ENCODE measurements around the gene CRLF1.

The CRLF1 gene

DNA sequence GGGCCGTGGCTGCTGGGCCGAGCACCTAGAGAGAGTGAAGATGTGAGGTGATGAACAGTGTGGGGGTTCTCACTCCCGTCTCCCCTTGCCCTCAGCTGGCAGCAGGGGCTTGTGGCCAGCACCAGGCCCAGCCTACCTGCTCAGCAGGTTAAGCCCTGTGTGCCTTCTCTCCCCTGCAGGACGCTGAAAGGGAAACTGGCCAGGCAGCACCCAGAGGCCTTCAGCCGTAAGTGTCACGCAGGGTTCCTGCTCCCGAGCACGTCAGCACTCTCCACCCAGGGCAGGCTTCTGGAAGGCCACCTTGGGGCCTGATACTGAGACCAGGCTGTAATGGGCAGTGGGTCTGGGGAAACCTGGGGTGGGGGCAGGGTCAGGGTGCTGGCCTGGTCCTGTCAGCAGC, 39.6 kb downstream of the CRLF1 start:
- Histone ChIP-seq H4K20me1 (ENCODE audit: insufficient read depth, low read length) (peaks cover under 1% of the 10 kb centered on the region; the same call in 1 of the 2 replicates), H3K9me3 (ENCODE audit: insufficient read depth, low read length, severe bottlenecking) (no peaks in the 10 kb centered on the region), H3K79me2 (ENCODE audit: insufficient read depth, low read length) (peaks cover 3% of the 10 kb centered on the region), H3K4me2 (ENCODE audit: insufficient read depth, low read length) (no peak overlapping the region), H3K9ac (ENCODE audit: low read depth, low read length) (no peak overlapping the region), H3K27me3 (ENCODE audit: insufficient read depth, low read length, poor library complexity) (no peaks in the 10 kb centered on the region), H3K36me3 (ENCODE audit: insufficient read depth, low read length) (peaks cover 77% of the 10 kb centered on the region), H3K4me1 (ENCODE audit: insufficient read depth, low read length) (peaks cover 9% of the 10 kb centered on the region), H2AFZ (ENCODE audit: low read depth, low read length) (no peak overlapping the region), H3K4me3 (ENCODE audit: low read depth in 1 of 2, low read length in 2 of 2) (no peak overlapping the region), H3K27ac (ENCODE audit: low read length) (no peak overlapping the region)
- ATAC-seq (ENCODE audit: insufficient read depth, low read depth) (no peak), DNase-seq (no peak)
- TF ChIP-seq, protein P1, sequence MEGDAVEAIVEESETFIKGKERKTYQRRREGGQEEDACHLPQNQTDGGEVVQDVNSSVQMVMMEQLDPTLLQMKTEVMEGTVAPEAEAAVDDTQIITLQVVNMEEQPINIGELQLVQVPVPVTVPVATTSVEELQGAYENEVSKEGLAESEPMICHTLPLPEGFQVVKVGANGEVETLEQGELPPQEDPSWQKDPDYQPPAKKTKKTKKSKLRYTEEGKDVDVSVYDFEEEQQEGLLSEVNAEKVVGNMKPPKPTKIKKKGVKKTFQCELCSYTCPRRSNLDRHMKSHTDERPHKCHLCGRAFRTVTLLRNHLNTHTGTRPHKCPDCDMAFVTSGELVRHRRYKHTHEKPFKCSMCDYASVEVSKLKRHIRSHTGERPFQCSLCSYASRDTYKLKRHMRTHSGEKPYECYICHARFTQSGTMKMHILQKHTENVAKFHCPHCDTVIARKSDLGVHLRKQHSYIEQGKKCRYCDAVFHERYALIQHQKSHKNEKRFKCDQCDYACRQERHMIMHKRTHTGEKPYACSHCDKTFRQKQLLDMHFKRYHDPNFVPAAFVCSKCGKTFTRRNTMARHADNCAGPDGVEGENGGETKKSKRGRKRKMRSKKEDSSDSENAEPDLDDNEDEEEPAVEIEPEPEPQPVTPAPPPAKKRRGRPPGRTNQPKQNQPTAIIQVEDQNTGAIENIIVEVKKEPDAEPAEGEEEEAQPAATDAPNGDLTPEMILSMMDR (IDR thresholded peaks at IDR 0.05; ENCODE audit: borderline replicate concordance, extremely low read depth, low read length, poor library complexity, severe bottlenecking) = no peak

- no peak overlapping the region for H3K27ac ChIP-seq (ENCODE audit: low read length)
- no peak overlapping the region for H3K4me2 ChIP-seq (ENCODE audit: insufficient read depth, low read length)
- H2AFZ ChIP-seq (ENCODE audit: low read depth, low read length) = no peak overlapping the region
- H3K9me3 ChIP-seq (ENCODE audit: insufficient read depth, low read length, severe bottlenecking) = no peaks in the 10 kb centered on the region
- peaks cover 39% of the 10 kb centered on the region for H3K79me2 ChIP-seq (ENCODE audit: insufficient read depth, low read length)
- H3K27me3 ChIP-seq (ENCODE audit: insufficient read depth, low read length, poor library complexity) = no peaks in the 10 kb centered on the region
- no peak overlapping the region for H3K4me3 ChIP-seq (ENCODE audit: low read depth in 1 of 2, low read length in 2 of 2)
- H4K20me1 ChIP-seq (ENCODE audit: insufficient read depth, low read length) = 0 out of 2 replicates have a peak, but pooled peaks cover 6% of the 10 kb centered on the region
- no peak for TF ChIP-seq EZH2 (IDR thresholded peaks at IDR 0.05; ENCODE audit: borderline replicate concordance, low read depth, low read length, severe bottlenecking)
- TF ChIP-seq, protein P1 (IDR thresholded peaks at IDR 0.05; ENCODE audit: borderline replicate concordance, extremely low read depth, low read length, poor library complexity, severe bottlenecking) = no peak
- ATAC-seq (ENCODE audit: insufficient read depth, low read depth) (no peak), DNase-seq (no peak)
- peaks cover 66% of the 10 kb centered on the region for H3K36me3 ChIP-seq (ENCODE audit: insufficient read depth, low read length)
- H3K4me1 ChIP-seq (ENCODE audit: insufficient read depth, low read length) = peaks cover 20% of the 10 kb centered on the region
- H3K9ac ChIP-seq (ENCODE audit: low read depth, low read length) = no peak overlapping the region
Observed at GRCh38 chr19:18562086-18562485, 44.5 kb downstream of the CRLF1 start.

GRCh38 chr19:18559685-18560084, 46.9 kb downstream of the CRLF1 start:
- Histone ChIP-seq H3K9ac (ENCODE audit: low read depth, low read length) (peak overlapping the region; percentile 81; the same call in 1 of the 2 replicates), H3K36me3 (ENCODE audit: insufficient read depth, low read length) (peaks cover 42% of the 10 kb centered on the region), H4K20me1 (ENCODE audit: insufficient read depth, low read length) (0 out of 2 replicates have a peak, but pooled peaks cover 6% of the 10 kb centered on the region), H3K9me3 (ENCODE audit: insufficient read depth, low read length, severe bottlenecking) (no peaks in the 10 kb centered on the region), H2AFZ (ENCODE audit: low read depth, low read length) (no peak overlapping the region), H3K4me3 (ENCODE audit: low read depth in 1 of 2, low read length in 2 of 2) (peak overlapping the region in 1 of 2 experiments; percentile 33; a peak in 1 of 4 replicates), H3K27me3 (ENCODE audit: insufficient read depth, low read length, poor library complexity) (no peaks in the 10 kb centered on the region), H3K4me1 (ENCODE audit: insufficient read depth, low read length) (peaks cover 24% of the 10 kb centered on the region), H3K4me2 (ENCODE audit: insufficient read depth, low read length) (peak overlapping the region; percentile 91; the same call in 1 of the 2 replicates), H3K27ac (ENCODE audit: low read length) (no peak overlapping the region; the same call in 1 of the 2 replicates), H3K79me2 (ENCODE audit: insufficient read depth, low read length) (peaks cover 39% of the 10 kb centered on the region)
- DNase-seq (no peak), ATAC-seq (ENCODE audit: insufficient read depth, low read depth) (no peak)
- TF ChIP-seq EZH2 (IDR thresholded peaks at IDR 0.05; ENCODE audit: borderline replicate concordance, low read depth, low read length, severe bottlenecking) = no peak
- TF ChIP-seq, protein P1 (IDR thresholded peaks at IDR 0.05; ENCODE audit: borderline replicate concordance, extremely low read depth, low read length, poor library complexity, severe bottlenecking) = no peak
